ENCODE results near the gene TLR5.

The TLR5 gene

DNA sequence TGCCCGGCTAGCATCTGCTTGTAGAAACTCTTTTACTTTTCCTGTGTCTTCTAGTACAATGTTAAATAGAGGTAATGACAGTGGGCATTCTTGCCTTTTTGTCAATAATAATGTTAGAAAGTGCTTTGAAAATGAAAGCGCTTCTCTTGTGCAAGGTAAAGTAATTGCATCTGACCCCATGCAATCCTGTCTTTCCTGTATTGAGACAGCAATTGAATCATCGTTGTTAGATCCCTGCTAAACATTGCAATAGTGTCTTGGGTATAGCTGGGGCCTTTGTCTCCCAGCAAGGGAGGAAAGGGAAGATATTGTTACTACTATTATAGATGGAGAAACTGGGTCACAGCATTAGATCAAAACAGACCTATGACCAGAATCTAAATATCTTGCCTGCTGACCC lies 80.9 kb downstream of the TLR5 start:
- no peak for DNase-seq

DNA sequence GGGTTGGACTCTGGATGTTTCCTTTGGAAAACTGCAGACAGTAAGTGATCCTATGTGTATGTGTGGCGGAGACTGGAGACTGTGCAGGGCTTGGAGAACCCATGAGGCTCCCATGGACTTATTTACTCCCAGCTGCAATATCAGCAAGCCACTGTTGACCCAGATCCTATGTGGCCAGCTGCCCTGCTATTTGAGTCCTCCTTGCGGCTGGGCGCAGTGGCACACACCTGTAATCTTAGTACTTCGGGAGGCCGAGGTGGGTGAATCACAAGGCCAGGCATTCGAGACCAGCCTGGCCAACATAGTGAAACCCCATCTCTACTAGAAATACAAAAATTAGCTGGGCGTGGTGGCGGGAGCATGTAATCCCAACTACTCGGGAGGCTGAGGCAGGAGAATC lies 83.5 kb downstream of the TLR5 start:
- DNase-seq, result no peak
